GM06990 (cell line): ENCODE data around the gene ADAMTS16.

Experiments used
- DNase-seq: peaks from one replicate; pipeline ENCODE4 v3.0.0-alpha.2; 2011; ENCODE audit not compliant: insufficient read length; ENCODE audit errors: extremely low read depth
- H3K27me3 ChIP-seq: replicated peaks from 2 replicates; pipeline ENCODE4 v1.6.0; 2011; ENCODE audit warnings: low read length; ENCODE audit not compliant: control insufficient read depth, insufficient read depth
- H3K36me3 ChIP-seq: 2 replicates; pipeline ENCODE4 v1.5.1; 2011; ENCODE audit warnings: low read length; ENCODE audit not compliant: control insufficient read depth, insufficient read depth
- H3K4me3 ChIP-seq: replicated peaks from 2 replicates; pipeline ENCODE4 v1.5.1; 2011; ENCODE audit warnings: low read depth, mild to moderate bottlenecking, control low read depth, low read length
- TF ChIP-seq, protein P1 (sequence below): IDR thresholded peaks from 2 replicates; pipeline ENCODE4 v1.5.1; 2011; ENCODE audit warnings: low read length, control low read depth, mild to moderate bottlenecking, inconsistent platforms; ENCODE audit not compliant: insufficient read depth, poor library complexity, severe bottlenecking

ADAMTS16 gene

DNA sequence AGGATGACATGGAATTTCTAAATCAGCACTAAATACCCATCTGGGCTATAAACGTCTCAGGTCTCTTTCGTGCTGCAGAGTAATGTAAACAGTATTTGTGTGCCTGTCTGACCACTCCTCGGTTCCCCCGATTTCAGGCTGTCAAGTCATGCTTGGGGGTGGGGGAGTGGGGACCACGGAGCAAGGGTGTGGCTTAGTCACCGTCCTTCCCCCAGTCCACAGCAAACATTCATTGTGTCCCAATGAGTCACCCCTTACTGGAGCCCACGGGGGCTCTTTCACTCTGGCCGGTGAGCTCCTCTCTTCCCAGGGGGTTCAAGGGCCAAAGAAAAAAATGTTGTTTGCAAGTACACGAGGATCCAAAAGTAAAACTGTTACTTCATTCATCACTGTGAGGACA lies 210.0 kb downstream of the ADAMTS16 start:
- DNase-seq = no peak
- TF ChIP-seq, protein P1, sequence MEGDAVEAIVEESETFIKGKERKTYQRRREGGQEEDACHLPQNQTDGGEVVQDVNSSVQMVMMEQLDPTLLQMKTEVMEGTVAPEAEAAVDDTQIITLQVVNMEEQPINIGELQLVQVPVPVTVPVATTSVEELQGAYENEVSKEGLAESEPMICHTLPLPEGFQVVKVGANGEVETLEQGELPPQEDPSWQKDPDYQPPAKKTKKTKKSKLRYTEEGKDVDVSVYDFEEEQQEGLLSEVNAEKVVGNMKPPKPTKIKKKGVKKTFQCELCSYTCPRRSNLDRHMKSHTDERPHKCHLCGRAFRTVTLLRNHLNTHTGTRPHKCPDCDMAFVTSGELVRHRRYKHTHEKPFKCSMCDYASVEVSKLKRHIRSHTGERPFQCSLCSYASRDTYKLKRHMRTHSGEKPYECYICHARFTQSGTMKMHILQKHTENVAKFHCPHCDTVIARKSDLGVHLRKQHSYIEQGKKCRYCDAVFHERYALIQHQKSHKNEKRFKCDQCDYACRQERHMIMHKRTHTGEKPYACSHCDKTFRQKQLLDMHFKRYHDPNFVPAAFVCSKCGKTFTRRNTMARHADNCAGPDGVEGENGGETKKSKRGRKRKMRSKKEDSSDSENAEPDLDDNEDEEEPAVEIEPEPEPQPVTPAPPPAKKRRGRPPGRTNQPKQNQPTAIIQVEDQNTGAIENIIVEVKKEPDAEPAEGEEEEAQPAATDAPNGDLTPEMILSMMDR = no peak
- Histone ChIP-seq H3K36me3 (no peaks in the 10 kb centered on the region), H3K27me3 (no peaks in the 10 kb centered on the region), H3K4me3 (no peak overlapping the region)

DNA sequence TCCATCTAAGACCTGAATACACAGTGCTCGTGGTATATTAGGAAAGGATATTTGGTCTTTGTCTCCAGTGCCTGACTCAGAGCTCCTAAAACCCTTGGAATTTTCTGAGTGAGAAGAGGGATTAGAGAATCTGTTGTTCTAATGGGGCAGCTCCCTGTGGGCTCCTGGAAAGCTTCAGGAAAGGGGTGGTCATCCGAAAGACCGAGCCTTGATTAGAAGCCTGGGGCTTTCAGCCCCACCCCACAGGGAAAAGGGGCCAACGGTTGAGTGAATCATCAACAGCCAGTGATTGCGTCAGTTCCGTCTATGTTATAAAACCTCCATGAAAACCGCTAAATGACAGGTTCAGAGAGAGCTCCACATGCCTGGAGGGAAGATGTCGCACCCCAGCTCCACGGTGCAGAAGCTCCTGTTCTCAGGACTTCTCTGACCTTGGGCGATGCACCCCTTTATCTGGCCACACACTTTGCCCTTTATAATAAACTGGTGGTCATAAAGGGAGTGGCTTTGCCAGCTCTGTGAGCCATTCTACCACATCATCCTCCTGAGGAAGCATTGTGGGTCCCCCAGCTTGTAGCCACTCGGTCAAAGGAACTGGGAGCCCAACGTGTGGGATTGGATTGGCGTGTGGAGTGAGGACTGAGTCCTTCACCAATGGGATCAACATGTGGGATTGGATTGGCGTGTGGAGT lies 211.3 kb downstream of the ADAMTS16 start:
- no peak for DNase-seq
- Histone ChIP-seq H3K36me3 (no peaks in the 10 kb centered on the region), H3K27me3 (no peaks in the 10 kb centered on the region), H3K4me3 (no peak overlapping the region)
- TF ChIP-seq, protein P1 = no peak

DNA sequence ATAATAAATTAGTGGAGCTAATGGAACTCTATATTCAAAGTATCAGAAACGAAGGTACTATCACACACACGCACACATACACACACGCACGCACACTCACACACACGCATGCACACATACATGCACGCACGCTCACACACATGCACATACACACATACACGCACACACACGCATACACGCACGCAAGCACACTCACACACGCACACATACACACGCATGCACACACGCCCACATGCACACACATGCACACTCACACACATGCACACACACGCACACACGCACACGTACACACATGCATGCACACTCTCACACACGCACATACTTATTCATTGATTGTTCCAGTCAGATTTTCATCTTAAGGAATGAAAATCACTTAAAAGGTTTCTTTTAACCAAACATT lies 212.5 kb downstream of the ADAMTS16 start:
- TF ChIP-seq, protein P1 = no peak
- no peaks in the 10 kb centered on the region for H3K27me3 ChIP-seq
- H3K4me3 ChIP-seq = no peak overlapping the region
- no peaks in the 10 kb centered on the region for H3K36me3 ChIP-seq
- no peak for DNase-seq

DNA sequence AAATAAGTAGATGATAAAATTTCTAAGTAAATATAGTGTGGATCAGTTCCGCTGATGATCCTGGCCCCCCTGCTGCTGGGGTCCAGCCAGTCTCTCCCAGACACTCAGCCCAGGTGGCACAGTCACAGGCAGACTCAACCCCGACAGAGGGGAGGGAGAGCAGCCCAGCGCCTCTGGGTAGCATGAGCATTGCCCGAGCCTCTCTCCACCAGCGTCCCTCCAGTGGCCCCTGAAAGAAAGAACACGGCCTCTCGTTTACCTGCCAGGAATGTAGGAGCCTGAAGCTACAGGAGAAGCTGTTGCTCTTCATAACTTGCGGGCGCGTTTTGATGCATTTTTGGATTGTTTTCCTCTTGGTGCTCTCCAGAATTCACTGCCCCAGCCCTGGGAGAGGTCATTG lies 213.6 kb downstream of the ADAMTS16 start:
- no peak for DNase-seq
- Histone ChIP-seq H3K4me3 (no peak overlapping the region), H3K36me3 (no peaks in the 10 kb centered on the region), H3K27me3 (no peaks in the 10 kb centered on the region)
- TF ChIP-seq, protein P1 = no peak

DNA sequence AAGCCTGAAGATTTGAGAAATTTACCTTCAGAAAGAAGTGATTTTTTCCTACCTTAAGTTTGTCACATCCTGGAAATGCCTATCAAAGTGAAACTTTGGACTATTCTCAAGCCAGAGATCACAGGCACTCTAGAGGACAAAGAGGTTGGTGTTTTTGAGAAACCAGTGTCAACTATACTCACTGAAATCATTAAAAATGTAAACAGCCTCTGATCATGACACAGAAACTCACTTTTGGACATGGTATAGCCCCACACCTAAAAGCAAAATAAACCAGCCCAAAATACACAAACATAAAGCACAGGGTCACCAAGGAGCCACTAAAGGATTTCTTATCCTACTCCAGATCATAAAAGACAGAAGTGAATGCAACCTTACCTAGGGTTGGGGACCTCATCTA lies 216.6 kb downstream of the ADAMTS16 start:
- no peak overlapping the region for H3K4me3 ChIP-seq
- TF ChIP-seq, protein P1 = no peak

DNA sequence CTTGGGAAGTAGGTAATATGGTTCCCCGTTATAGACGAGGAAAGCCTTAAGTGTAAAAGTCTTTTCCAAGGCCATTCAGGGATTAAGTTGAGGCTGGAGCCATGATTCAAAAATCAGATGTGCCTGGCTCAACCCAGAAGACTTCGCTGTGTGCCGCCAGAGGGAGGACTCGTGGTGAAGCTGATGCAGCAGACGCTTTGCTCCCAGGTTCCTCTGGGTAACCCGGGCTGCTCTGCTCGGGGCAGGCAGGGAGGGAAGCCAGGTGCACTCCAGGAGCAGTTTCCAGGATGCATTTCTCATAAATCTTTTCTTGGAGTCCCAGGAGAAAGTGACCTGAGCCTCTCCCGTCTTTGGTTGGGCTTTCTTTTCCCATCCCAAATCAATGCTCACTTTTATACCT lies 219.5 kb downstream of the ADAMTS16 start:
- Histone ChIP-seq H3K36me3 (no peaks in the 10 kb centered on the region), H3K27me3 (no peaks in the 10 kb centered on the region), H3K4me3 (no peak overlapping the region)
- TF ChIP-seq, protein P1 = no peak
- no peak for DNase-seq

More for the DNA sequence above, 216.6 kb downstream of the ADAMTS16 start:
- H3K27me3 ChIP-seq = no peaks in the 10 kb centered on the region
- H3K36me3 ChIP-seq = no peaks in the 10 kb centered on the region
- no peak for DNase-seq
